ENCODE measurements around the gene ACAP3.
"Not testable (repeated sequence)": the region's sequence is repeated elsewhere in the genome, so short reads cannot be mapped to it uniquely, and the experiment has no call there.

Gene ACAP3

DNA sequence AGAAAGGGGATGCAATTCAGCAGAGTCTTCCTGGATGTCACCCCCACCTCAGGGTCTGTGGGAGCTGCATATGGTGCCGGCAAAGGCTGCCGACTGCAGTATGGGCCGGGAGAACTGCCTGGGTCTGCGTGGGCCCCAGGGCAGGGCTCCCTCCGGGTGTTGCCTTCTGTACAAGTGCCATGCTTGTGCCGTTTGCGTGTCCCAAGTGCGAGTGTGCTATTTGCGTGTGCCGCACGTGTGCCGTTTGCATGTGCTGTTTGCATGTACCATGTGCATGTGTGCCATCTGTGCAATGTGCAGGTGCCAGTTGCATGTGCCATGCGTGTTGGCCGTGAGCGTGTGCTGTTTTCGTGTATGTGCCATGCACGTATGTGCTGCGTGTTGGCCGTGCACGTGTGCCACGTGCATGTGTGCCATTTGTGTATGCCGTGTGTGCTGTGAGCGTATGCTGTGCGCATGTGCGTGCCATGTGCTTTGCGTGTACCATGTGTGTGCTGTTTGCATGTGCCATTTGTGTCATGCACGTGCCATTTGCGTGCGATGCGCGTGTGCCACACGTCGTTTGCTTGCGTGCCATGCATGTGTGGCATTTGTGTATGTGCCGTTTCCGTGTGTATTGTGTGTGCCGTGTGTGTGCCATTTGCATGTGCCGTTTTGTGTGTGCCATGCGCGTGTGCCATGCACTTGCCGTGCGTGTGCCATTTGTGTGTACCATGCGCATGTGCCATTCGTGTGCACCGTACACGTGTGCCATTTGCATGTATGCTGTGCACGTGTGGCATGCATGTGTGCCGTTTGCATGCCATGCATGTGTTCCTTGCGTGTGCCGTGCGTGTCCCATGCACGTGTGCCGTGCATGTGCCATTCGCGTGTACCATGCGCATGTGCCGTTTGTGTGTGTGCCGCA, 21.8 kb upstream of the ACAP3 start:
- DNase-seq = no peak

DNA sequence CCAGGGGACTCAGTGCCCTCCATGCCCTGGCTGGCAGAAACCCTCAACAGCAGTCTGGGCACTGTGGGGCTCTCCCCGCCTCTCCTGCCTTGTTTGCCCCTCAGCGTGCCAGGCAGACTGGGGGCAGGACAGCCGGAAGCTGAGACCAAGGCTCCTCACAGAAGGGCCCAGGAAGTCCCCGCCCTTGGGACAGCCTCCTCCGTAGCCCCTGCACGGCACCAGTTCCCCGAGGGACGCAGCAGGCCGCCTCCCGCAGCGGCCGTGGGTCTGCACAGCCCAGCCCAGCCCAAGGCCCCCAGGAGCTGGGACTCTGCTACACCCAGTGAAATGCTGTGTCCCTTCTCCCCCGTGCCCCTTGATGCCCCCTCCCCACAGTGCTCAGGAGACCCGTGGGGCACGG, 20.5 kb upstream of the ACAP3 start:
- DNase-seq = no peak

DNA sequence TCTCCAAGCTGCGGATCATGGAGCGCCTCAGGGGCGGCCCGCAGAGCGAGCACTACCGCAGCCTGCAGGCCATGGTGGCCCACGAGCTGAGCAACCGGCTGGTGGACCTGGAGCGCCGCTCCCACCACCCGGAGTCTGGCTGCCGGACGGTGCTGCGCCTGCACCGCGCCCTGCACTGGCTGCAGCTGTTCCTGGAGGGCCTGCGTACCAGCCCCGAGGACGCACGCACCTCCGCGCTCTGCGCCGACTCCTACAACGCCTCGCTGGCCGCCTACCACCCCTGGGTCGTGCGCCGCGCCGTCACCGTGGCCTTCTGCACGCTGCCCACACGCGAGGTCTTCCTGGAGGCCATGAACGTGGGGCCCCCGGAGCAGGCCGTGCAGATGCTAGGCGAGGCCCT, 19.6 kb upstream of the ACAP3 start:
- no peak for DNase-seq

DNA sequence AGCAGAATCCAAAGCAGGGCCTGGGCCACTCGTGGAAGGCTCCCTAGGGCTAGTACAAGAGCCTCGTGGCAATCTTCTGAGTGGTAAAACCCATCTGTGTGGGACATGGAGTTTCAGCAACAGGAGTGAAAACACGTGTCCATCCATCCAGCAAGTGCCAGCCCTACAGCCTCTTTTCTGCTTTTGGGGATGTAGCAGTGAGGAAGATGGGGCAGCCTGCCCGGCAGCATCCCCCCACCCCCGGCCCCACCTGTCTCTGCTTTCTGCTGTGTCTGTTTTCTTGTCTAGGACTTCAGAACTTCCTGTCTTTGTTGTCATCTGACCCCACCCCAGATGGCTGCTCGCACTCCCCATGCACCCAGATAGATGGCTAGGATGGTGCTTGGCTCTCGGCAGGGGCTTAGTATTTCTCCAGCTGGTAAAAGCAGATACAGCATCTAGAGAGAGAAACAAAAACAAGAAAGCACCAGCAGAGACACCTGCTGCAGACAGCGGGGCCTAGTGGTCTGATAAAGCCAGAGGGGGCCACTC, 18.4 kb upstream of the ACAP3 start:
- DNase-seq = no peak

DNA sequence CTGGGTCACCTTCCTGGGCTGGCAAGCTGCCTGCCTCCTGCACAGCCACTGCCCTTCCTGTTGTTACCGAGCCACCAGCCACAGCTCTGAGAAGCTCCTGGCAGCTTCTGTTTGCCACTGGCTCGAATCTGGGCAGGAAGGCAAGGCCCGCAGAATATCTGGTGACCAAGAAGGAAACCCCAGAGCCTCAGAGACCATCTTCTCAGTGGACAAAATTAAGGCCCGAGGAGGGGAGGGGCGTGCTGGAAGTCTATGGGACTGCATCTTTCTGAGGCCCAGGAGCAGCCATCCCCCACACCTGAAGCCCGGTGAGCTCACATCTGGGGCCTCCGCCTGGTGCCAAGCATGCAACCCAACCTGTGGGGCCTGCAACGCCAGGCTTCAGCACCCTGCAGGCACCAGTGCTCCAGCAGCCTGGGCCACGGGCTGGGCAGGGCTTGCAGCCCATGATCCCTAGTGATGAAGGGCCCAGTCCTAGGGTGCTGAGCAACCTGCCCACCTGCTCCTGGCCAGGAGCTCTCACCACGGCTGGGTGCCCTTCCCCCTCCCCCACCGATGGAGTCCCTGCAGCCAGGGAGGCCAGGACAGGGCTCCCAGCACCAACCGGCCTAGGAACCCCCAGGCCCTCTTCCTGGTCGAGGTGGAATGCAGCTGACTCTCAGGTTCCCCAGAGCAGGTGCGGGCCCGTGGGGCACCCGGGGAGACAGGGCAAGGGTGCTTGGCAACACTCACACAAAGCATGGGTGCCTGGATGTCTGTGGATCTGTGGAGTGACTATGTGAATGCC, 17.8 kb upstream of the ACAP3 start:
- no peak for DNase-seq

DNA sequence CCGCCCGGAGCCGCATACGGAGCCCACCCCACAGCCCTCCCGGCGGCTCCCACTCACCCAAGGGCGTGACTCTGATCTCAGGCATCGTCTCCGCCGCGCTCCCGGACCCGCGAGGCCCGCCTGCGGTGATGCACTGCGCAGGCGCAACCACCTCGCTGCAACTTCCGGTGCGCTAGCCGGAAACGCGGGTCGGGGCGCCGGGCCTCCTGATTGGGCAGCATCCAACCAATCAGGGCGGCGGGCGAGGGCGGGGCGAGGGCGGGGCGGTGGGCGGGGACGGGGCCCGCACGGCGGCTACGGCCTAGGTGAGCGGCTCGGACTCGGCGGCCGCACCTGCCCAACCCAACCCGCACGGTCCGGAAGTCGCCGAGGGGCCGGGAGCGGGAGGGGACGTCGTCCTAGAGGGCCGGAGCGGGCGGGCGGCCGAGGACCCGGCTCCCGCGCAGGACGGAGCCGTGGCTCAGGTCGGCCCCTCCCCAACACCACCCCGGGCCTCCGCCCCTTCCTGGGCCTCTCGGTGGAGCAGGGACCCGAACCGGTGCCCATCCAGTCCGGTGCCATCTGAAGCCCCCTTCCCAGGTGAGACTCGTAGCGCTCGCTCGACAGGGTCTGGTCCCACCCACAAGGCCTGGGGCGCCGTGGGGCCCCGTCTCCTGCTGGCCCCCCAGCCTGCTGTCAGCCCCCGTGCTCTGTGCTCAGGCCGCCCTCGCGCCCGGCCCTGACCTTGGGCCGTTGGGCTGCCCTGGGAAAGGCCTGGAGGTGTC, 17.0 kb upstream of the ACAP3 start, which contains the start of the genes CPTP and INTS11:
Gene CPTP (plus strand): TSS at position 279 of the 764 bp plus-strand sequence. CDS start 2,109 bp downstream, outside the sequence.
Gene INTS11 (minus strand): TSS at position 137 of the 764 bp plus-strand sequence. CDS start 52 bp downstream, at position 85.
- DNase-seq = peak; percentile 91

DNA sequence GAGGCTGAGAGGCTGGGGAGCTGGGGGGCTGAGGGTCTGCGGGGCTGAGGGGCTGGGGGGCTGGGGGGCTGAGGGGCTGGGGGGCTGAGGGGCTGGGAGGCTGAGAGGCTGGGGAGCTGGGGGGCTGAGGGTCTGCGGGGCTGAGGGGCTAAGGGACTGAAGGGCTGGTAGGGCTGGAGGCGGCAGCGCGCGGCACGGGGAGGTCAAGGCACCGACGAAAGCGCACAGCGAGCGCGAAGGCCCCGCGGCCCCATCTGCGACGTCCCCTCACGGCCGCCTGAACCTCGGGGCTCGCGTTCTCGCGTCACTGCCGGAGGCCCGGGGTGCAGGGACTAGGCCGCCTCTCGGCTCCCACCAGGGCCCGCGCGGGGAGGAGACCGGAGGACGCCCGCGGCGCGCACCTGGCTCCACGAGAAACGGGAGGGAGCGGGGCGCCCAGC, 16.4 kb upstream of the ACAP3 start:
- no peak for DNase-seq

DNA sequence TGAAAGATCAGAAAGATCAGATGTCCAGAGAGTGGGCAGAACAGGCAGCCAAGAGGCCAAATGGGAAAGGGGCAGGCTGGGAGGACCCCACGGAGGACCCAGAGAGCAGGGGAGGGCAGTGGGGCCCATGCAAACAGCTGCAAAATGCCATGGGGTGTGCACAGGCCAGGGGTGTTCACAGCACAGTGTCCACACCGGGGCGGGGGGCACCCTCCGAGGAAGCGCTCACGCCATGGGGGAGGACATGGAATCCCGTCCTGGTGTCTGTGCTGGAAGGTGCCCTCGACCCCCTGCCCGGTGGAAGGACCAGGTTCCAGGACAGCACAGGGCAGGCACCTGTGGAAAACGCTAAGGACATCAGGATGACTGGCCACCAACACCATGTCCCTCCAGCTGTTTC, 15.2 kb upstream of the ACAP3 start:
- DNase-seq = no peak

DNA sequence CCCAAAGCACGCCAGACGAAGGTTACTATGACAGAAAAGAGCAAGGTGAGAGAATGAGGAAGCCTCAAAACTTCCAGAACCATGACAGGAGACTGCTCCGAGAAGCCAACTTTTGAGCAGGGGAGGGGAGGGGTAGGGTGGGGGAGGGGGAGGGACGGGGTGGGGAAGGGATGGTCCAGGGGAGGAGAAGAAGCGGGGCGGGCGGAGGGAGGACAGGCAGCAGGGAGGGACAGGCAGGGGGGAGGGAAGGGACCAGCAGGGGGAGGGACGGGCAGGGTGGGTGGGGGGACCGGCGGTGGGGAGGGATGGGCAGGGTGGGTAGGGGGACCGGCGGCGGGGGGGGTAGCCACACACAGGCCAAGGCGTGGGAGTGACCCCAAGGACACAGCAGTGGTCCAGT, 14.7 kb upstream of the ACAP3 start:
- no peak for DNase-seq

DNA sequence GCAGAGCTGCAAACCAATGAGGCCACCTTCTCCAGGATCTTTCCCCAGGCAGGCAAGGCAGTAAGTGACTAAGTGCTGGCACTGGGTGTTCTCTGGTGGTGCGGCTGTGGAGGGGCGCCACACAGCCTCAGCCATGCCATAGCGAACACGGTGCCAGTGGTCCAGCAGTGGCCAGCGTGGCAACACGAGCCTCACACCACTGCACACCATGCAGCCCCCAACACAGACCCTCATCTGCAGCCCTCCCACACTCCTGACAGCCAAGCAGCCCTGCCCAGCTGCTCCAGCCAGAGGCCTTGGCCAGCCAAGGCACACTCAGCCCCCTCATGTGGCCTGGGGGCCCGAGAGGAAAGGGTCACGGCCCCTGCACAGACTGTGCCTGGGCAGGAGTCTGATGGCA, 13.7 kb upstream of the ACAP3 start:
- no peak for DNase-seq

DNA sequence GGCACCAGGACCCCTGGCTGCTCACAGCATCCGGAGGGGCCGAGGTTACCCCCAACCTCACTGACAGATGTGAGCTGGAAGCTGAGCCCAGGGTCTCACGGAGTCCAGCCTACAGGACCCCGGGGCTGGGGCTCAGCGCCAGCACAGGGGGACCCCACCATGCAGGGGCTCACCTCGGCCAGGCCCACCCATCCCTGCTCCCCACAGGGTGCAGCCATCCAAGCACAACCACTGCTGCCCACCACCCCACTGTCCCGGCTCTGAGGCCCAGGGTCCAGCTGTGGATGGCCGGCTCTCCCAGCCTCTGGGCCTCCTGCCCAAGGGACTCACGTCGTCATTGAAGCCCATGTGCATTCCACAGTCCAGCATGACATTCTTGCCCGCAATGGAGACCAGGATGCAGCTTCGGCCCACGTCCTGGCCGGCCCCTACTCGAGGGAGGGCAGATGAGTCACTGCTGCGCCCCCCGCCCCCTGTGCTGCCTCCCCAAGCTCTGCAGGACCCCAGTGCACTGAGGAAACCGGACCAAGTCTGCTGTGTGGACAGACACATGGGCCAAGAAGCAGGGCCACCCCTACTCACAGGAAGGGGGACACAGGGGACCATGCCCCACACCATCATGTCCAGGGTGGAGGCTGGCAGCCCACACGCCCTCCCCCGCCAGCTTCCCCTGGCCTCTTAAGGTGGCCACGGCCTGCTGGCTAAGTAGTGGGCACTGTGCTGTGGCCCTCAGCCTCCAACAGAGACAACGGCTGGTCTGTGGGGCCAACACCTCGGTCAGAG, 13.1 kb upstream of the ACAP3 start:
- DNase-seq = peak; percentile 52

DNA sequence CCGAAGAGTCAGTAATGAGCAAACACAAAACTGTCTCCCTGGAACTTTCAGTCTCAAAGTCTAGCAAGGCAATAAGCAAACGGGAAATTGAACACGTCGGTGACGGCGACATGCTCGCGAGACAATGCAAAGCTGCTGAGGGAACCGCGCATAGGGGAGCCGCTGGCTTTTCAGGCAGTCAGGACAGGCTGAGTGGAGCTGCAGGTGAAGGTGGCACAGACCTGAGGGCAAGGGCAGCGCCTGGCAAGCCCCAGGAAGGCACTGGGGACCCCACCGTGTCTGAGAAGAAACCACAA, 11.9 kb upstream of the ACAP3 start:
- DNase-seq = no peak

DNA sequence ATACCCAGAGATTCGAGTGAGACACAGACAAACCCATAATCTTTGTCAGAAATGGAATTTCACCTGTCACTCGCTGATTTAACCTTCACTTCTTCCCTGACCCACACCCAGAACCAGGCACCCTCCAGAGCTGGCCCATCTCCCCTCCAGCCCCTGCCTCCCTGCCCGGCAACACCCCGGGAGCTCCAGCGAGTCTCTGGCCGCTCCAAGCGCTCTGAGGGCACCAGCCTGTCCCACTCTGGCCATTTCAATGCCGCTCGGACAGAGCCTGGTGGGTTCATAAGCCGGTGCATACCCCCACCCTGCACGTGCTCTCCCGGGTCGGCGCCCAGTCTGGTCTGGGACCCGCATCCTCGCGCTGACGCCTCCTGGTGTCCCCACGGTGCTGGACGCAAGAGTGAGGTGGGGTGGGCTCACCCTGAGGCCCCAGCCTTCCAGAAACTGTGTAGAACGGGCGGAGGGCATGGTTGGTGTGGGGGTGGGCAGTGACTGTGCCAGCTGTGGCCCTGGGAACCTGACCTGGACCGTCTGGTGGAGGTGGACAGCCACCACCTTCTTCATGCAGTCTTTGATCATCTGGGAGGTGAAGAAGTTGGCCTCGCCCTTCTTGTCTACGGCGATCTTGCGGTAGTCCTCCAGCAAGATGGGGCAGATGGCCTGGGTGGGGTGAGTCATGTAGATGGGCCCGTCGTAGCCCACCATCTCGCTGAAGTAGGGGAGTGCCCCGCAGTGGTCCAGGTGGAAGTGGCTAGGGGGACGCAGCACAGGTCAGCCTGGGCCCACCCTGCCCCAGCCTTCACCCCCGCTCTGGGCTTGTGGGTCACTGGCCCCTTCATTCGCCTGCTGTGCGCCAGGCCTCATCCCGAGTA, 11.3 kb upstream of the ACAP3 start:
- DNase-seq = no peak

DNA sequence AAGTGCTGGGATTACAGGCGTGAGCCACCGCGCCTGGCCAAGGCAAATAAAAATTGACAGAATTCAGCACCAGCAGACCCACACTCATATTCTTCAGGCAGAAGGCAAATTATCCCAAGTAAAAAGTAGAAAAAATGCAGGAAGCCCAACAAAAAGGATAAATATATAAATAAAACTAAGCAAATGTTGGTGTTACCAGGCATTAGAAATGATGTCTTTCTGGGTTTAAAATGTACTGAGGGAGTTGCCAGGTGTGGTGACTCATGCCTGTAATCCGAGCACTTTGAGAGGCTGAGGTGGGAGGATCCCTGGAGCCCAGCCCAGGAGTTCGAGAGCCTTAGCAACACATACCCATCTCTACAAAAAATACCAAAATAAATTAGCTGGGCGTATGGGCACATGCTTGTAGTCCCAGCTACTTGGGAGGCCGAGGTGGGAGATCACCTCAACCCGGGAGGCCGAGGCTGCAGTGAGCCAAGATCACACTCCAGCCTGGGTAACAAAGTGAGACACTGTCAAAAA, 10.5 kb upstream of the ACAP3 start:
- peak; percentile 91 for DNase-seq

DNA sequence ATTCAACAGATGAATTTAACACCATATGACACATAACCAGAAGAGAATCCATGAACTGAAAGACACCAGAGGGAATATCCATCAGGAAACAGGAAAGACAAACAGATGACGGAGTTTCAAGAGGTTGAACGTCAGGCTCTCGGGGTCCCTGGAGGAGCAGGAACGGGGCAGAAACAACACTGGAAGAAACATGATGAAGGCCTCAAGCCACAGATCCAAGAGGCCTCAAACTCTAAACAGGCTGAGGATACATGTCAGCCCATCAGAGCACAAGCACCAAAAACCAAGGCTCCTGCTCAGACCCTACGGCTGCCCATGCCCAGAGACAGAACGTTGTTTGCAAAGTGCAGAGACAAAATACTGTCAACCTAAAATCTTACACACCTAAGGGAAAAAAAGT, 9.7 kb upstream of the ACAP3 start:
- DNase-seq = no peak

DNA sequence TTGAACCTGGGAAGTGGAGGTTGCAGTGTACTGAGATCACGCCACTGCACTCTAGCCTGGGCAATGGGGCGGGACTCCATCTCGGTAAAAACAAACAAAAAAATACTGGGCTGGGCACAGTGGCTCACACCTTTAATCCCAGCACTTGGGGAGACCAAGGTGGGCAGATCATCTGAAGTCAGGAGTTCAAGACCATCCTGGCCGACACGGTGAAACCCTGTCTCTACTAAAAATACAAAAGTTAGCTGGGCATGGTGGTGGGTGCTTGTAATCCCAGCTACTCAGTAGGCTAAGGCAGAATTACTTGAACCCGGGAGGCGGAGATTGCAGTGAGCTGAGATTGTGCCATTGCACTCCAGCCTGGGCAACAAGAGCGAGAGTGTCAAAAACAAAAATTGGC, 8.5 kb upstream of the ACAP3 start:
- DNase-seq = not testable (repeated sequence)

DNA sequence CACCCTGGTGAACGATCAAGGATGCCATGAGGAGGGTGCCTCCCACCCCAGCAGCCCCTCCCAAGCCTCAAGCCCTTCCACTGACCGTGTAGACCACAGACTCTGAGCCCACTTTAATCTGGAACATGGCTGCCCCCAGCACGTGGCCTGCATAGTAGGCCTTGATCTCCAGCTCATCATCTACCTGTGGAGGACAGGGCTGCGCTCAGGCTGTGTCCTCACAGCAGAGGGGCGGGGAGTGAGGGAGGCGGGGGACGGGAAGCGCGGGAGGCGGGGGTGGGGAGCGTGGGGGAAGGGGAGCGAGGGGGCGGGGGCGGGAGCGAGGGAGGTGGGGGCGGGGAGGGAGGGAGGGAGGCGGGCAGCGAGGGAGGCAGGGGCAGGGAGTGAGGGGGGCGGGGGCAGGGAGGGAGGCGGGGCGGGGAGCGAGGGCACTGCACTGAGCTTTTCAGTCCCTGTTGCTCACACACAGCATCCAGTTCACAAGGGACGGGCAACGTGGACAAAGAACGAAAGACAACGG, 7.8 kb upstream of the ACAP3 start:
- no peak for DNase-seq

DNA sequence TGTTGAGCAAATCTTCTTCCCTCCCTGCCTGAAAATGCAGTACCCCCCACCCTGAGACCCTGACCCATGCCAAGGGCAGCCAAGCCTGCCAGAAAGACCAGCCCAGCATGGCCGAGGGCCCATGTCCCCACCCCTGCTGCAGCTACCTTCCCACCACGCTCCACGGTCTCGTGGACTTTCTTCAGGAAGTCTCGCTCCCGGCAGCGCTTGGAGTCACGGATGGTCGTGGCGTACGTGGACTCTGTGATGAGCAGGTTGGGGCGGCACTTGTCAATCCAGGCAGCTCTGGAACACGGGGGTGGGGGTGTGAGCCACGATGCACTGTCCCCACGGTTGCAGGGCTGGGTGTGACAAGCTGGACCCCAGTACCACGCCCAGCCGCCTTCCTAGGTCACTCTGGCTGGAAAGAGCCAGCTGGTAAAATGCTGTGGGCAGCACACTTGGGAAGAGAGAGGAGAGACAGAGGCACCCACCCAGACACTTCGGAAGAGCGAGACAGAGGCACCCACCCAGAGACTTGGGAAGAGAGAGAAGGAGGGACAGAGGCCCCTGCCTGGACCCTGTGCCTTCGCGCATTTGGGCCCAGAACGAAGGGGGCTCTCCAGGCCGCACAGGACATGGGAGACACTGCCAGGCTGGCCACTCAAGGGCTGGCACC, 7.1 kb upstream of the ACAP3 start:
- no peak for DNase-seq

DNA sequence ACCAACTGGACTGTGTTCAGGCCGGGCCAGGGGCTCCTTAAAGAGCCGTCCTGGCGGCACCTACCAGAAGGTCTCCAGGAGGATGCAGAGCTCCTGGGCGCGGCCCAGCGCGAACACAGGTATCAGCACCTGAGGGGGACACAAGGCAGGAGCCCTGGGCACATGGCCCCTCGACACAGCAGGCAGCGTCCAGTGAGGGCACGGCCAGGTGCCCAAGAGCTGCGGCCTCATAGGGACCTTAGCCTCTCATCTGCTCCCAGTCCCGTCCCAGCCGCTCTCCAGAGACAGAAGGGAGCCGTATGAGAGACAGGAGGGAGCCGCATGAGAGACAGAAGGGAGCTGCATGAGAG, 6.5 kb upstream of the ACAP3 start:
- no peak for DNase-seq
